GM19468 (cell line): ENCODE measurements around the gene TMEM203.

Experiments used
- ATAC-seq: cut with Tn5 transposase; IDR thresholded peaks from one replicate; pipeline ENCODE4 v1.9.1; 2021; ENCODE audit warnings: mild to moderate bottlenecking, moderate library complexity, moderate number of reproducible peaks; ENCODE audit not compliant: unreplicated experiment; ENCODE audit errors: extremely low read depth

The TMEM203 gene

DNA sequence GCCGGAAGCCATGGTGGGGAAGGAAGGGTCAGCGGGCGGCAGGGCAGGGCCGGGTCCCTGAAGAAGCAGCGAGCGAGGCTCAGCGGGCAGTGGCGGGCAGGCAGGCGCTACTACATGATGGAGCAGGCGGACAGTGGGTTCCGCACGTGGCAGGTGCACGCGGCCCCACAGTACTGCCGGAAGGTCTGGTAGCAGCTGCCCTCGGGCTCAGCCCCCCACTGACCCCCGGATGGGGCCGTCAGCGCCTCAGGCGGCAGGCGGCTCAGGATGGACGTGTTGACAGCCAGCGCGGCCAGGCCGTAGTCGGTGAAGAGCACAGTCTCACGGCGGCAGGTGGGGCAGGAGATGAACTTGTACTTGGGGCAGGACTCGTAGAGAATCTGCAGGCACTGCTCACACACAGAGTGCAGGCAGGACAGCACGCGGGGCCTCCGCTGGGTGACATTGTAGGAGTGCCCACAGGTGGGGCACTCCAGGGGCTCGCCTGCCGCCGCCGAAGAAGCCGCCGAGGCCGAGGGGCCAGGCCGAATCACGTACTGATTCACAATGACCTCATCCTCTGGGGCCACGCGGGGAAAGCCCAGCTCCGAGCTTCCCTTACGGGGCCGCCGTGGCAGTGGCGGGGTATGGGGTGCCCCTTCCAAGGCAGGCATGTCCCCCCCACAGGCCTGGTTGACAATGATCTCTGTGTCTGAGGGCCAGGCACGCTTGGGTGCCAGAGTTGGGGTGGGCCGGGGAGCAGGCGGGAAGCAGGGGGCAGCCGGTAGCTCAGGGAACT lies 15.1 kb upstream of the TMEM203 start:
- ATAC-seq: no peak

DNA sequence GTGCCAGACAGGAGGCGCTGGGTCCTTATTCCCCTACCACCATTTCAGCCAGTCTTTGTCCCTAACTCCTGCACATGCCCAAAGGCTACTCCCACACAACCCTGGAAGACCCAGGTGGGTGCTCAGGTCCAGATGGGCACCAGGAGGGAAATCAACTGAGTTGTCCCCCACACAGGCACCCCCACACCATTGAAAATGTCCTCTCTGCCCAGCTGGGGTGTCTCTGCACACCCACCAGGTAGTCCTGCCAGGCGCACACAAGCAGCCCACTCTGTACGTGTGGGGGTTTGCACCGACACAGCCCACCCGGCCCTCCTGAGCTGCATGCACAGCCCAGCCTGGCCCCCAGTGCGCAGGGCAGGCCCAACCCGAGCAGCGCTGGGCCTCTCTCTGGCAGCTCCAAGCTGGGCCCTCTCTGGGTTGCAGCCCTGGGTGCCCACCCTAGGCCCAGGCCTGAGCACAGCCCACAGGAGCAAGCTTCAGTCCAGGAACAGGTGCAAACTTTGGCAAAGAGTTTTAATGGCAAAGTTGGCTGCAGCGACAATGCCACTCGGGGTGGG lies 14.4 kb upstream of the TMEM203 start:
- no peak for ATAC-seq

DNA sequence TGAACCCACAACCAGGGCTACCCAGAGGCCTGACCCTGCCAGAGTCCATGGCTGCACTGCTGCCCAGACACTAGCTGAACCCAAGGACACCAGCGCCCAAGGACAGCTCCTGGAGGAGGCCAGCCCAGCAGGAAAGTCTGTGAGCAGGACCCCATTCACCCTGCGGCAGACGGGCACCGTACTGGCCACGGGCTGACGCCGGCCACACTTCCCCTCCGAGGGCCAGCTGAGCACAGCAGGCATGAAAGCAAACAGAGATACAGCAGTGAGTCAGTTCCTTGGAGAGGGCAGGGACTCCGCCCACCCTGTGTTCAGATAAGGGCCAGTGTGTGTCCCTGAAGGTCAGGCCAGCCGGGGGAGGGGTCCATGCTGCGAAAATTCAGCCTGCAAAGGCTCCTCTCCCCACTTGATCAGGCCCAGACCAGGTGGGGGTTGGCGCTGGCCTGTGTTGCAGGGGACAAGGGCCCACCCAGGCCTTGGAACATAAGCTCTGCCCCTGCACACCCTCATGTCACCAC lies 13.4 kb upstream of the TMEM203 start:
- no peak for ATAC-seq

DNA sequence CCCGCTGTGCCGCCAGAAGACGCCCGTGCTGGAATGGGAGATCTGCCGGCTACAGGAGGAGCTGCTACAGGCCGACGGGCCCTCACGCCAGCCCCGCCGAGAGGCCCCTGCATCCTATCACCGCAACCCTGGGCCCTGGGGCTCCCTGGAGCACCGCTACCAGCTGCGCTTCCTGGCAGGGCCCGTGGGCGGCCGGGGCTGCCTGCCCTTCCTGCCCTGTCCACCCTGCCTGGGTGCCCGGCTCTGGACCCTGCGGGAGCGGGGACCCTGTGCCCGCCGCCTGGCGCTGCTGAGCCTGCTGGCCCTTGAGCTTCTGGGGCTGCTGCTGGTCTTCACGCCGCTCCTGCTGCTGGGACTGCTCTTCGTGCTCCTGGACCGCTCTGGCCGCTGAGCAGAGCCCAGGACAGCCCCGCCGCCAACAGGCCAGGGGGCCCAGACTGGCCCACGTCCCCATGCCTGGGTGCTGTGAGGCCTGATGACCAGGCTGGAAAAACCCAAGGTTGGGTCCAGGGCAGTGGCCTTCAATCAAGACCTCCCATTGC lies 12.8 kb upstream of the TMEM203 start:
- ATAC-seq: no peak

DNA sequence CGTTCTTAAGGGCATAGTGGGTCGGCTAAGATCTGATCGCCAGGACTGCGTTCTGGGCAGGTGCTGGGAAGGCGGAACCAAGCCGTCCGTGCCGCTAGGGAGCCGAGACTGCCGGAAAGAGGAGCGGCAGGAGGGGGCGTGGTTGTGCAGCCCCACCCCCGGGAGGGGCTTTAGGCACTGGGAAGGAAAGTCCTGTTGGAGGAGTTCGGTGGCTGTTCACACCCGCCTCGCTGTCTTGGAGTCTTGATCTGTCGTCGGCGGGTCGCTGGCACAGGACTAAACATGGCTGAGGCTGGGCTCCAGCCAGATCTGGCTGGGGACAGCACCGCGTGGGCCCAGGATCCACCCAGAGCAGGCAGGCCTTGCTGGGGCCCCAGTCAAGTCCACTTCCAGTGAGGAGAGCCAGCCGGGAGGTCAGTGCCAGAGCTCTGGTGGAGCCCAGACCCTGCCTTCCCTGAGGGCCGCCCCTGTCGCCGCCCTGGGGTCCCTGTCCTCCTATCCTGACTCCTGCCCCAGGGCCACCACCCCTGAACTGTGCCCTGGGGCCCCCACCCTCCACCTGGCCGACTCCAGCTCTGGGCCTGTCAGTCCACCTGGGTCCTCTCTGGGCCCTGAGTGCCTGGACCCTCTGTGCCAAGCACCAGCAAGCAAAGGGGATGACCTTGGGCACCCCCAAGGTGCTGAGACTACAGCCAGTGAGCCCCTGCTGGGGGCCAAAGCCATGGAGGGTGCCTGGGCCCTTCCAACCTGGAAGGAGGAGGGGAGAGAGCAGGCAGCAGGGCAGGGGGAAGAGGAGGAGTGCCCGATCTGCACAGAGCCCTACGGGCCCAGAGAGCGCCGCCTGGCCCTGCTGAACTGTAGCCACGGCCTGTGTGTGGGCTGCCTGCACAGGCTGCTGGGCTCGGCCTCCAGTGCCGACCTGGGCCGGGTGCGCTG lies 12.1 kb upstream of the TMEM203 start:
- ATAC-seq: no peak

DNA sequence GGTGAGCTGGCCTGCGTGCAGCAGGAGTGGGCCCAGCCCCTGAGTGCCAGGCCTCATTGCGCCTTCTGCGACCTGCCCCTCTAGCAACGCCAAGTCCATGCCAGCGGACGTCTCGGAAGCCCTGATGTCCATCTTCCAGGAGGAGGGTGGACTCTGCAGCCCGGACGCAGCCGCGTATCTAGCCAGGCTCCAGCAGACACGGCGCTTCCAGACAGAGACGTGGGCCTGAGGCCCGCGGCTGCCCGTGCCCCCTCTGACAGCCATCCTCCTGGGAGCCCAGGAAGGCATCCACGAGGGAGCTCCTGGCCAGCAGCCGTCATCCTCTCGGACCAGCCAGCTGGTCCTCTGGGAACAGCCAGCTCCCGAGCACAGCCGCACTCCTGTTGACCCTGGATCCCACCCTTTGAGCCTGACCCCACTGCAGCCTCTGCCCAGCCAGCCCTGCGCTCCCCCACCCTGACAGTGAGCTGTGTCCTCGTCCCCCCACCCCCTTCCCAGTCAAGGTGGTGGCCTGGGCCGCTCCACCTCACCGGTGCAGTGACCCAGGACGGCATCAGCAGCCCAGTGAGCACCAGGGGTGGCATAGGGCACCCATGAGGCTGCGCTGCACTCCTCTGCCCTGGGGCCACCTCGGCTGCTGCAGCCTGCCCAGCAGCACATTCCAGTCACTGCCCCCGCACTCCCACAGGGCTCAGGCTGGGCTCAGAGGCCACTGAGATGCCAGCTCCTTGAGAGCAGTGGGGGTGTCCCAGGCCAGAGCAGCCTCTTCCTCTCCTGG lies 10.9 kb upstream of the TMEM203 start:
- no peak for ATAC-seq

- ATAC-seq: no peak
Observed at GRCh38 chr9:137215196-137215986, 9.9 kb upstream of the TMEM203 start.

GRCh38 chr9:137214620-137215019 lies 9.2 kb upstream of the TMEM203 start:
- ATAC-seq: no peak

DNA sequence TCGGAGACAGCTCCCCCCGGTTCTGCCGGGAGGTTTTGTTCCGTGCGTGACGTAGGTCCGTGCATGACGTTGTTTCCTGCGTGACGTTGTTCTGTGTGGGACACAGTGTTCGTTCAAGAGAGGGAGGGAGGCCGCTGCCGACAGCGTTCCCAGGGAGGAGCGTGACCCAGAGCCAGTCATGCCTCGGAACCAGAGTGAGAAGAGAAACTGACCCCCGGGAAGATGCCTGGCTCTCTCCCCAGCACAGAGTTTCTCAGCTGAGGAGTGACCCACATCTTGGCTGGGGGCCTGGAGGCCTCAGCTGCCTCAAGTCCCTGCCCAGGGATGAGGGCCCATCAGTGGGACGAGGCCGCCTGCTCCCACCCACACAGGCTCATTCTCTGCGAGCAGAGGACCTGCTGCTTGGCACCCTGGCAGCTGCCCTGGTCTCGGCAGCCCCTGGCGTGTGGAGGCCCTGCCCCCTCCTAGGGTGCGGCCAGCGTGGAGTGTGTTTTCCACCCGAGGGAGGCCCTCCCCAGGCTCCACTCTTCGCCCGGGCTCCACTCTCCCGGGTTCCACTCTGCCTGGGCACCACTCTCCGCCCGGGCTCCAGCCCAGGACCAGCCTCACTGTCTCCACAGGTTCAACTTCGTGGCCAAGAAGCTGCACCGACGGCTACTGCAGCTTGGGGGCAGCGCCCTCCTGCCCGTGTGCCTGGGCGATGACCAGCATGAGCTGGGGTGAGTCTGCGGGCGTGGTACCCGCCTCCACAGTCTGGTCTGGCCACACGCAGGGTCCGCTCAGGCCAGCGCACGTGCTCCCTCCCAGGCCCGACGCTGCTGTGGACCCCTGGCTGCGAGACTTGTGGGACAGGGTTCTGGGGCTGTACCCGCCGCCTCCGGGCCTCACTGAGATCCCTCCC lies 8.0 kb upstream of the TMEM203 start:
- no peak for ATAC-seq

- ATAC-seq: no peak
Observed at GRCh38 chr9:137212520-137212919, 7.1 kb upstream of the TMEM203 start.

DNA sequence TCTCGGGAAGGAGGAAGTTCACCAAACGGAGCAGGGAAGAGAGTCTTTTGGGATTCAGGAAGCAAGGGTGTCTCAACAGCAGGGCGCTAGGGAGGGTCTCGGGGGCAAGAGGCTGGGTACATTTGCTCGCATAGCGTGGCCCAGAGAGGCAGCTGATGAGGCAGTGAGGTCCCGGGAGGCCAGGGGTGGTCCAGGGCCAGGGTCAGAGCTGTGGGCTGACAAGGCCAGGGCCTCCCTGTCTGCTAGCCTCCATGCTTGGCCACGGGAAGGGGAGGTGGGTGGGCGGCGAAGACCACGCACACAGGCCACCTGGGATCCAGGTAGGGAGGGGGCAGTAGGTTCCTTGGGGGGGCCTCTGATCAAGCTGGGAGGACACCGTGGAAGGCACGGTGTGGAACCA lies 6.1 kb upstream of the TMEM203 start:
- no peak for ATAC-seq

- no peak for ATAC-seq
Observed at GRCh38 chr9:137206602-137207001, 1.2 kb upstream of the TMEM203 start.

DNA sequence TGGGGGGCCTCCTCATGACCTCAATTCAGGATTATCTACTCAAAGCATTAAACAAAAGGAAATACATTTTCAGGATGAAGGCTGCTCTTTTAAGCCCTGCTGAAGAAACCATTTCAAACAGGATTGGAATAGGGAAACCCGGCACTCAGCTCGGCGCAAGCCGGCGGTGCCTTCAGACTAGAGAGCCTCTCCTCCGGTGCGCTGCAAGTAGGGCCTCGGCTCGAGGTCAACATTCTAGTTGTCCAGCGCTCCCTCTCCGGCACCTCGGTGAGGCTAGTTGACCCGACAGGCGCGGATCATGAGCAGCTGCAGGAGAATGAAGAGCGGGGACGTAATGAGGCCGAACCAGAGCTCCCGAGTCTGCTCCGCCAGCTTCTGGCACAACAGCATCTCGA lies 720 bp downstream of the TMEM203 start:
- ATAC-seq: no peak

GRCh38 chr9:137202966-137203365 lies 2.5 kb downstream of the TMEM203 start:
- no peak for ATAC-seq

DNA sequence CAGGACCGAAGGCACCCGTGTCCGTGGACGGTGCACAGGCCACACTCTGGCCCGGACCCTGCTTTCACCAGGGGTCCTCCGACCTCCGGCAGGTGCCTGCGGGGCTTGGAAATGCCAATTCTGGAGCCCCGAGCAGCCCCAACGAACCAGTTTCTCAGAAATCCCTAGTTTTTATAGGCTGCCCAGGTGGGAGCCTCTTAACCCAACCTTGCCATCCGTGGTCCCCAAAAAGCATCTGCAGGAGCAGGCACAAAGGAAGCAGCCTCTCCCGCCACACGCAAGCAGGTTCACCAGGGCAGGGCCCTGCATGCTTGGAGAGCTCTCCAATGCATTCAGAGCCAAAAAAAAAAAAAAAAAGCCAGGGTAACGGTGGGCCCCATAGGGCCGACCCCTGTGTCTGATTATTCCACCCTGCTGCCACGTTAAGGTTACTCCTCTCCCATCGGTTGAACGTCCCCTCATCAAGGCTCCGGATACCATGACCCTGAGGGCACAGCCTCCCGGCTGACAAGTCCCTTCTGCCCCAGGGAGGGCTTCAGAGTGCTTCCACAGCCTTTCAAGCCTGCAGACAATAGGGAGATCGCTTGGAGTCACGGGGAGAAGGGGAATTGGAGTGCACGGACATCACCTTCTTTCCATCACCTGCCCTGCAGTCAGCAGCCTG lies 4.1 kb downstream of the TMEM203 start:
- no peak for ATAC-seq

GRCh38 chr9:137200311-137201204 lies 4.9 kb downstream of the TMEM203 start, which contains the start of gene TPRN:
TSS of gene TPRN (minus strand) at chr9:137200741. CDS start at chr9:137200711, 30 bp downstream.
- peak; percentile 70 for ATAC-seq
